ENCODE data around the gene CDRT4.

- TF ChIP-seq, protein P1, sequence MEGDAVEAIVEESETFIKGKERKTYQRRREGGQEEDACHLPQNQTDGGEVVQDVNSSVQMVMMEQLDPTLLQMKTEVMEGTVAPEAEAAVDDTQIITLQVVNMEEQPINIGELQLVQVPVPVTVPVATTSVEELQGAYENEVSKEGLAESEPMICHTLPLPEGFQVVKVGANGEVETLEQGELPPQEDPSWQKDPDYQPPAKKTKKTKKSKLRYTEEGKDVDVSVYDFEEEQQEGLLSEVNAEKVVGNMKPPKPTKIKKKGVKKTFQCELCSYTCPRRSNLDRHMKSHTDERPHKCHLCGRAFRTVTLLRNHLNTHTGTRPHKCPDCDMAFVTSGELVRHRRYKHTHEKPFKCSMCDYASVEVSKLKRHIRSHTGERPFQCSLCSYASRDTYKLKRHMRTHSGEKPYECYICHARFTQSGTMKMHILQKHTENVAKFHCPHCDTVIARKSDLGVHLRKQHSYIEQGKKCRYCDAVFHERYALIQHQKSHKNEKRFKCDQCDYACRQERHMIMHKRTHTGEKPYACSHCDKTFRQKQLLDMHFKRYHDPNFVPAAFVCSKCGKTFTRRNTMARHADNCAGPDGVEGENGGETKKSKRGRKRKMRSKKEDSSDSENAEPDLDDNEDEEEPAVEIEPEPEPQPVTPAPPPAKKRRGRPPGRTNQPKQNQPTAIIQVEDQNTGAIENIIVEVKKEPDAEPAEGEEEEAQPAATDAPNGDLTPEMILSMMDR (IDR thresholded peaks at IDR 0.05), result no peak
- no peak for TF ChIP-seq POLR2A (IDR thresholded peaks at IDR 0.05)
These were observed 61.3 kb downstream of the CDRT4 start for GRCh38 chr17:15406081-15406480.
